NCI-H2029 (cell line): Measurements from ENCODE around the gene COBLL1.
"Not testable (repeated sequence)": the region's sequence is repeated elsewhere in the genome, so short reads cannot be mapped to it uniquely, and the experiment has no call there.

ENCODE experiments used
- DNase-seq: peaks from one replicate; lab custom pipeline; 2025; lab: John Stamatoyannopoulos, UW

The COBLL1 gene

DNA sequence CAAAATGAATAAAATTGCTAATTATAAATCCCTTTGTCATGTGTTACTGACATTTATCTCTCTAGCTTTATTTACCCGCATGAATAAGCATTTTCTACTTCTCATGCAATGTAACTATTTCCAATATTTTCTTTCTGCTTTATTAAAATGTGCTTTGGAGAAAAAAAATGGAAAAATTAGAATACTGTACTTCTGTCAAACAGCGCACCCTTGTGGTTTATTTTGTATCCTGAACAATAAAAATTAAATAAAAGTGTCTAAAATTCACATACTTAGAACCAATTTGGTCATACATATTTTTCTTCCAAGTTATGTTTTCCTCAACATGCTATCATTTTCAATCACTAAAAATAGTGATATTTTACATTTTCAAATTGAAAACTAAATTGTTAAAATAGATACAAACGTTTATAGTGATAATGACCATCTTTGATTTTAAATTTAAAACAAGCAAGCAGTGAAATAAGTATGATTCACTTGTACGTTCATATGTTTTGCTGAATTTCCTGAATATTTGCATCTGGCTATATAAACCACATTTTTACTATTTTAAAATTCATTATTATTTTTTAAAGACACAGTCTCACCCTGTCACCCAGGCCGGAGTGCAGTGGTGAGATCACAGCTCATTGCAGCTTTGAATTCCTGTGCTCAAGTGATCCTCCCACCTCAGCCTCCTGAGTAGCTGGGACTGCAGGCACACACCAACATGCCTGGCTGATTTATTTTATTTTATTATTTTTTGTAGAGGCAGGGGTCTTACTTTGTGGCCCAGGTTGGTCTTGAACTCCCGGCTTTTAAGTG lies 124.4 kb downstream of the COBLL1 start:
- no peak for DNase-seq

DNA sequence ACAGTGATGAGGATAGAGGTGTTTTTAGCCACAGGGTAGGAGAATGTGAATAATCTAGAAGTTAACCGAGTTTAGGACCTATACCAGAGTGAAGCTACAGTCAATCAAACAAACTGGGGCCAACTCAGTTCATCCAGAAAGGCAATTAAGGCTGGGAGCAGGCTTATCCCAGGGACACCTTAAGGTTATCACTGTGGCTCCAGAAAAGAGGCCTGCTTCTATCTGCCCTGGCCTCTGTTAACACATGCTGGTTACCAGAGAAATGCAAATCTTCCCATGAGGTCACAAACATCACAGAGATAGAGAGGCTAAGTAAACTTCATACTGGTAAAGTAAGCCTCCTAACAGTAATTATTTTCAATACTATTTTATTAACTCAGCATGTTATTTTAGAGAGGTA lies 127.2 kb downstream of the COBLL1 start:
- DNase-seq, result no peak

- DNase-seq, result no peak
These were observed 129.9 kb downstream of the COBLL1 start for GRCh38 chr2:164711766-164712138.

GRCh38 chr2:164710837-164711765 lies 130.5 kb downstream of the COBLL1 start:
- no peak for DNase-seq

DNA sequence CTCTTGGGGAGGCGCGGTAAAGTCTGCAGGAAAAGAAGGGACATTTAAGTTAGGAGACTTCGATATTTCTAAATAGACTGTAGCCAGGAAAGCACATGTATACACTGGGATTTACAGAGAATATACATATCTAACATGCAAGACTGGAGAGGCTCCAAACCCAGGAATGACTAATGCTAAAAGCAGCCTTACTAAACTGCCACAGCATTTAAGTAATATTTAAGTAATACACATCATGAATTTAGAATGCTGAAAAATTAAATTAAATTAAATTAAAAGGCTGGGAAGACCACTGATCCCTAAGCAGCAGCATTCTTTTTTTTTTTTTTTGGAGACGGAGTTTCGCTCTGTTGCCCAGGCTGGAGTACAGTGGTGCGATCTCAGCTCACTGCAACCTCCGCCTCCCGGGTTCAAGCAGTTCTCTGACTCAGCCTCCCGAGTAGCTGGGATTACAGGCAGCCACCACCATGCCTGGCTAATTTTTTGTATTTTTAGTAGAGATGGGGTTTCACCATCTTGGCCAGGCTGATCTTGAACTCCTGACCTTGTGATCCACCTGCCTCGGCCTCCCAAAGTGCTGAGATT lies 131.3 kb downstream of the COBLL1 start:
- DNase-seq, result not testable (repeated sequence)

- no peak for DNase-seq
These were observed 135.1 kb downstream of the COBLL1 start for GRCh38 chr2:164706522-164706921.

DNA sequence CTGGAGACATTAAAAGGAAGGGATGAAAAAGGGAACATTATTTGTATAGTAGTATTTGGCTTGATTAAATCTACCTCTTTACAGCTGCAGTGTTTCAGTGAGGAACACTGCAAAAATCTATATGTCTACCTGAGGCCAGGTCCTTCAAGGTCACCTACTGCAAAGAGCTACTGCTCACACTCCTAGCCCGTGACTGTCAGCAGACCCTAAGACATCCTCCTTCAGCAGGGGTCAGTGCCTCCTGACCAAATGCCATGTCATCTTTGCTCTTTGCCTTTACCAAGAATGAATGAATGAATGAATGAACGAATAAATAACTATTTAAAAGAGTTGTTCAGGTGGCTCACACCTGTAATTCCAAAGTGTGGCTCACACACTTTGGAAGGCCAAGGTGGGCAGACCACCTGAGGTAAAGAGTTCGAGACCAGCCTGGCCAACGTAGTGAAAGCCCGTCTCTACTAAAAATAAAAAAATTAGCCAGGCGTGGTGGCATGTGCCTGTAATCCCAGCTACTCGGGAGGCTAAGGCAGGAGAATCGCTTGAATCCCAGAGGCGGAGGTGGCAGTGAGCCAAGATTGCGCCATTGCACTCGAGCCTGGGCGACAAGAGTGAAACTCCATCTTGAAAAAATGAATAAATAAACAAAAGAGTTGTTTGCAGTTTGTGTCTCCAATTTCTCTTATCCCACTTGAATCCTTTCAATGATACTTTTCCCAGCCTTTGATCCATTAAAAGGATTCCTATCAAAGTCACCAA lies 136.0 kb downstream of the COBLL1 start:
- no peak for DNase-seq

DNA sequence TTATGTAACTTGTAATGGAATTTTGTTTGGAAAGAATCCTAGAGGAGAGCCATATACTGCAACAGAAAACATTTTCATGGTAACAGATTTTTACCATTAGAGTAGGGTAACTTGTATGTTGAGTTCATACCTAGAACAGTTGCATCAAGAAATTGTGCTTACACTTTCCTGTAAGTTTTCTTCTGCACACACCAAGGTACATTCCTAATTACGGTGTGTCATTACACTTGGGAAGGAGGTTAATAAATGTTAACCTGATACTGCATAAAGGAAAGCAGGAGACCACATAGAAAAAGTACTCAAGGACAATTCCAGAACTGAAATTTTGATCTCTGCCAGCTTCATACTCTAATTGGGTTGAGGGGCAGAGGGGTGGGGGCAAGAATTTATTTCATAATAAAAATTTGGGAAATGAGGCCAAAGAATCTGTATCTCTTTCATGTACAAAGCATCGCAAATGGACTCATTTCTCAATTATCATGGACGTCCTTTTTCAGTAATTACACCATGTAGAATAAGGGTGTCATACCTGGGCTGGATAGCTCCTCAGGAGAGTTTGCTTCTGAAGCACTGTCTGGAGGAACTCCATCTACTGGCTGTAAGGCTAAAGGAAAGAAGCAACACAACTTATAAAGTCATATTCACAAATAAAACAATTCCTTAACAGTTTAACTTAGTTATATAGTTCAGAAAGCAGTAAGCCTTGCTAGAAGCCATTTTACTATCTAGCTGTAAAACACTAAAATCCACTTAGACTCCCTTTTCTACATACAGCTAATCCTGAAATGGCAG lies 137.5 kb downstream of the COBLL1 start:
- no peak for DNase-seq

- DNase-seq, result no peak
These were observed 140.1 kb downstream of the COBLL1 start for GRCh38 chr2:164701565-164701964.

DNA sequence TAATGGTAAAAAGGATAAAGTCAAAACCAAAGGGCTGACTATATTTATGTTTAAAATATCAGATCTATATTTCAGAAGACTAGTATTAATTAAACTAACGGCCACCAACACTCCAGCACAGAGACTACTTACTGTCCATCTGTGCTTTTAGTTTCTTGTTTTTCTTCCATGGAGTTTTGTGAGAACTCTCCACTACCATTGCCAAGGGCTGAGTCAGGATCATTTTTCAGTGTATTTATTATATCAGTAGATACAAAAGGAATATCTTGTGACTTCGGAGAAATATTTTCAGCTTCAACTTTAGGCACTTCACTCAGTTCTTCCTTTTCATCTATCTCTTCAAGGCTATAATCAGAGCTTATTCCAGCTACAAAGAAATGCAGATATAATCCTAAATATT lies 141.2 kb downstream of the COBLL1 start:
- DNase-seq, result no peak

- DNase-seq, result no peak
These were observed 143.7 kb downstream of the COBLL1 start for GRCh38 chr2:164697688-164698461.

GRCh38 chr2:164696634-164697033 lies 145.0 kb downstream of the COBLL1 start:
- DNase-seq, result no peak

- no peak for DNase-seq
These were observed 147.3 kb downstream of the COBLL1 start for GRCh38 chr2:164694275-164694695.

- DNase-seq, result no peak
These were observed 147.8 kb downstream of the COBLL1 start for GRCh38 chr2:164693834-164694233.

- no peak for DNase-seq
These were observed 148.2 kb downstream of the COBLL1 start for GRCh38 chr2:164693390-164693789.

- DNase-seq, result no peak
These were observed 148.7 kb downstream of the COBLL1 start for GRCh38 chr2:164692958-164693357.

DNA sequence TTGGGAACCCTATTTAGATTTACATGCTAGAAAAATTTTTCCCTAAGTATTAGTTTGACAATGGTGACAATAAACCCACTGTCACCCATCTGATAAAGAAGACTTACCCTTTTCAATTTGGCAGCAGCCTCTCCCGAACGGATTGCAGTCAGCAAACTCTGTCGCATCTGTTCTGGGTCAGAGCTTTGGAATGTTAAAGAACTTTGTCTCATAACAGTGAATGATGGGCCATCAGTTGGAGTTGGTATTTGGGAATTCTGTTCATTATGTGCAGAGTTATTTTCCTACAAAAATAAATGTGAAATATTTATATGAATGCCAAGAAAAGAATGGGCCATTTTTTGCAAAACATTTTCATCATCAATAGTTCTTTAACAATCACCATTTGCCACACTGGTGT lies 149.5 kb downstream of the COBLL1 start:
- no peak for DNase-seq

DNA sequence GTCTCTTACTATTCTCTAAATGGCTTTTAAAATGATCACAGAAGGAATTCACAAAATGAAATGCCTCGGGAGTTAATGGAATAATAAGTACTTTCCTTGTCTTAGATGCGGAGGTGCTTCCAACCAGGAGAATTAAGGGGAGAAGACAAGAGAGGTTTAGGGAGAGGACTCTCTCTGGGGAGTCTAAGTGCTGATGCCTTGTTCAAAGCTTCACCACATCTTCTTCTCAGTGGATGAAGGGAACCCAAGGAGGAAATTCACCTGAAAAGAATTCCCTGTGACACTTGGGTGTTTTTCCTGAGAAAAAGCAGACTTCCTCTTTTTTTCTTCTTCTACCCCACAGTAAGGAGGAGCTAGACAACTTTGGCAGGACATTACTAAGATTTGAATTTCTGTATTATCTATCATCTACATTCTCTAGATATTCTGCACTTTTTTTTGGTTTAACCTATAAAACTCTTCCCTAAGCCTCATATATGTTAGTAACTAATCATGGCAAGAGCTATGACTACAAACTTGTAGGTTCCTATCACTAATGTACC lies 150.2 kb downstream of the COBLL1 start:
- no peak for DNase-seq

DNA sequence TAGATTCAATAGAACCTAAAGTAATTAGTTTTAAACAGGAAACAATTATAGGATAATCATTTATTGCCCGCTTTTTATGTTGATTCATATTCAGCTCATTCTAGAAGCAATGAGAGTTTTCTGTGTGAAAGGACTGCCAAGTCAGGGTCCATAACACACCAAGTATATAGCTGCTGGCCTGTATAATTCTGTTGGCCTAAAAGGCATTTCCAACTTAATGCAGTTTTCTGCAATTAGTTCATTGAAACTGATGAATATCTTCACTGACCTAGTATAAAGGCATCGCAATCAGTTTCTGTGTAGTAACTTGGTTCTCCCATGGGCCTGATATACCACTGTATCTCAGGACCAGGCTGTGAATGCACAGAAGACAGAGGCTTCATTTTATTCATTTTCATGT lies 151.3 kb downstream of the COBLL1 start:
- DNase-seq, result no peak

DNA sequence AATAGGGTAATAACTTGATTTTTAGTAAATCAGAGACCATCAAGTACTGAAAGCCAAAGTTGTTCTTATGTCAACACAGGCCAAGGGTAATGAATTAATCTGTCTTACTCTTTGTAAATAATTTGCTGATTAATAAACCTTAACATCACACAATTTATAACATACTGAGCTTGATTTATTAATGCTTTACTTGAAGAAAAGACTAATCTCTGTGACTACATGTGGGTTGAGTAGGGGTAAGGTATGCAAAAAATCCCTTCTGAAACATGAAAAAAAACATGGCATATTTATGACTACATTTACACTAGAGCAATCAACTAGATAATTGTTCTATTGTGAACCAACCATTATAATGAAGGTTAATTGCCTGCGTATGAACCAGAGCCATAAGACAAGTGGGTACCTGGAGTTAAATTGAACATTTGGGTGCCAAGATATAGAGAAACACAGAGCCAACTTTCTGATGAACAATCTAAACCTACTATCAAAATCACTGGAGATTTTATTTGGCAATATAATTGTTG lies 152.7 kb downstream of the COBLL1 start:
- no peak for DNase-seq
